Stimulated activated CD8-positive, alpha-beta memory T cell treated with anti-CD3 and anti-CD28 coated beads, Interleukin-2, amount 100 ng/mL, for 48 hours (primary cell): ENCODE results near the gene MPHOSPH10.
"Not testable (repeated sequence)": the region's sequence is repeated elsewhere in the genome, so short reads cannot be mapped to it uniquely, and the experiment has no call there.

Experiments
- DNase-seq, 2 donors: peaks; one replicate each; pipeline ENCODE4 v3.0.0-alpha.2; 2020; ENCODE audit warnings: low read depth in 2 of 2

Gene MPHOSPH10

GRCh38 chr2:71122387-71123298 lies 7.8 kb upstream of the MPHOSPH10 start:
- no peak for DNase-seq

DNA sequence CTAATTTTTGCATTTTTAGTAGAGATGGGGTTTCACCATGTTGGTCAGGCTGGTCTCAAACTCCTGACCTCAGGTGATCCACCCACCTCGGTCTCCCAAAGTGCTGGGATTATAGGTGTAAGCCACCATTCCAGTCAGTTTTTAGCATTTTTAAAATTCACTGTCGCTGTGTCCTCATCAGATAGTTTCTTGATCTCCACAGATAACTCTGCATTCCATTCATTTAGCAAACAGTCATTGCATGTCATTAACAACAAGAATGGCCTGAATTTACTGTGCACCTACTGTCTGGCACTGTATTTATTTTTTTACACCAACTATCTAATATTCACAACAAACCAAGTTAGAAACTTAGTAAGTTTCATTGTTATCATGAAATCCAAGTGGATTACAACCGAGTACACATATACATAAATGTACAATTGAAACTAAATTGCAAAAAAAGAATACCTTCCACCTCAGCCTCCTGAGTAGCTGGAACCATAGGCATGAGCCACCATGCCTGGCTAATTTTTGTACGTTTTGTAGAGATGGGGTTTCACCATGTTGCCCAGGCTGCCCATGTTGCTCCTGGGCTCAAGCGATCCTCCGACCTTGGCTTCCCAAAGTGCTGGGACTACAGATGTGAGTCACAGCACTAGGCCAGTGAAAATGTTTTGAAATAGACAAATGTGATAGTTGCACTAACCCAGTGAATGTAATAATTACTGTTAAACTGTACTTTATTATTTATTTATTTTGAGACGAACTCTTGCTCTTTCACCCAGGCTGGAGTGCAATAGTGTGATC lies 4.7 kb upstream of the MPHOSPH10 start:
- DNase-seq = no peak

DNA sequence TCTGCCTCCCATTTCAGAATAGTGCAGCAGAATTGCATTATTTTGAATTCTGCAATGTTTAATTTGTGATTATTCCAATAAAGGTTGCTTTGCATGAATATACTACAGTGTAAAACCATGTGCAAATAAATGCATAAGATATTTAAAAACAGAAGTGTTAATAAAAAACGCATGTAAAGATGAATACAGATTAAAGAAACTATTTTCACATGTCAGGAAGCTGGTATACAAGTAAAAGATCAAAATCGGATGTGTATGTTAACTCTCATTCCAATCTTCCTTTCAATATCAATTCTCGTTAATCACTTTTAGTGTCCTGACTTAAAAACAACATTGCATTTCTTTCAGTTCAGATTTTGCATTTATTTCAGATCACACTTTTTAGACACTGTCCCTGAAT lies 3.5 kb upstream of the MPHOSPH10 start:
- no peak for DNase-seq

GRCh38 chr2:71129114-71129901 lies 1.1 kb upstream of the MPHOSPH10 start:
- DNase-seq = no peak

DNA sequence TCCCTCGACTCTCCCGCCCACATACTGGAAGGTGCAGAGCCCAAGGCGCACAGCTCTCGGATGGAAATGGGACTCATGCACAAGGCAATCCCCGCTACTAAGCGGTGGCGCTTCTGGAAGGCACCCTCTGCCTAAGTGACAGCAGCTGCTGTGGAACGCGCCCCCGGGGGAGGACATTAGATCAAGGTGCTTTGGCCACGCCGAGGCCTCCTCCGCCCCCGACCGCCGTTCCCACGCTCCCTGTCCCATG lies 607 bp upstream of the MPHOSPH10 start:
- DNase-seq = no peak

GRCh38 chr2:71130905-71131244 lies 441 bp downstream of the MPHOSPH10 start:
- no peak for DNase-seq

- DNase-seq = not testable (repeated sequence)
Observed at GRCh38 chr2:71131387-71132166, 1.1 kb downstream of the MPHOSPH10 start.

GRCh38 chr2:71133603-71134002 lies 3.2 kb downstream of the MPHOSPH10 start:
- no peak for DNase-seq

DNA sequence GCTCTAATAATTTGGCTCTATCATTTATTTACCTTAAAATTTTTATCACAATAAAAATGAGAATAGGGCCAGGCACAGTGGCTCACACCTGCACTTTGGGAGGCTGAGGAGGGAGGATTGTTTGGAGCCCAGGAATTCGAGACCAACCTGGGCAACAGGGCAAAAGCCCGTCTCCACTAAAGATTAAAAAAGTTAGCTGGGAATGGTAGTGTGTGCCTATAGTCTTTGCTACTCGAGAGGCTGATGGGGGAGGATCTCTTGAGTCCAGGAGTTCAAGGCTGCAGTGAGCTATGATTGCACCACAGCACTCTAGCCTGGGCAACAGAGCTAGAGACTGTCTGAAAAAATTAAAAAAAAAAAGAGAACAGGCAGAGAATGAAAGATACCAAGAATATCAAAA lies 5.7 kb downstream of the MPHOSPH10 start:
- DNase-seq = no peak

DNA sequence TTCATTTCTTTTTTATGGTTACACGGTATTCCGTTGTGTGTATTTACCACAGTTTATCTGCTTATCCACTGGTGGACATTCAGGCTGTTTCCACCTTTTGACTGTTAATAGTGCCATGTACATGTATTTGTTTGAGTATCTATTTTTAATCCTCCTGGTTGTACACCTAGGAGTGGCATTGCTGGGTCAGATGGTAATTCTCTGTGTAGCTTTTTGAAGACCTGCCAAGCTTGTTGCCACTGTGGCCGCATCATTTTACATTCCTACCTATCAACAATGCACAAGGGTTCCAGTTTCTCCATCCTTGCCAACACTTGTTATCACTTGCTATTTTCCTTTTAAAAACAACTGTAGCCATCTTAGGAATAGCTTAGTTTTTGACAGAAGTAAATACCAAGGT lies 13.3 kb downstream of the MPHOSPH10 start:
- DNase-seq = no peak

GRCh38 chr2:71148506-71149063 lies 18.2 kb downstream of the MPHOSPH10 start:
- DNase-seq = no peak

GRCh38 chr2:71150082-71150816 lies 19.8 kb downstream of the MPHOSPH10 start:
- DNase-seq = no peak

- no peak for DNase-seq
Observed at GRCh38 chr2:71151620-71152019, 21.2 kb downstream of the MPHOSPH10 start.

DNA sequence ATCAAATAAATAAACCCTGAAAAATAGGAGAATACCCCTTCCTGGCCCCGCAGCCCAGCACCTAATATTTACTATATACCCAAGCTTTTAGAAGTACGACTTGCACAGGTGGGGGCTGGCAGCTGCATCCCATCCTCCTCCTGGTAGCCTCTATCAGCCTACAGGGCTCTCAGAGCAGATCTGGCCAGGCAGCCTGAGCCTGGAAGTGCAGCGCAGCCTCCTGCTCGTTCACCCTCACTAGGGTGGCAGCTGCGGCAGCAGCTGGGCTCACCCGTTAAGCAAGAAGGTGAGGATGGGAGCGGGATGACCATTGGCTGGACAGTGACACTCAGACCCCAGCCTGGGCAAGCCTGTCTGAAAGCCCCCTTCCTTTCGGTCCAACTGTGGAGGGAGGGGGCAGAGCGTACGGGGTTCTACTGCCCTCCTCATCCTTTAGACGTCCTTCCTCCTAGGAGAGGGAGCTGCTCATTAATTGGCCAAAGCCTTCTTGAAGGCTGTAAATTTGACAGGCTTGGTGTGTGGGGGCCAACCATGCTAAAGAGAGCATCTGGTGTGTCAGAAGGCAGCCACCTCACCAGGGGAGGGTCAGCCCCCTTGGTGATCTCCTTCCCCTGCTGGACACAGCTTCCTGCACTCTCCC lies 23.3 kb downstream of the MPHOSPH10 start:
- DNase-seq = no peak

- no peak for DNase-seq
Observed at GRCh38 chr2:71154279-71154678, 23.8 kb downstream of the MPHOSPH10 start.

DNA sequence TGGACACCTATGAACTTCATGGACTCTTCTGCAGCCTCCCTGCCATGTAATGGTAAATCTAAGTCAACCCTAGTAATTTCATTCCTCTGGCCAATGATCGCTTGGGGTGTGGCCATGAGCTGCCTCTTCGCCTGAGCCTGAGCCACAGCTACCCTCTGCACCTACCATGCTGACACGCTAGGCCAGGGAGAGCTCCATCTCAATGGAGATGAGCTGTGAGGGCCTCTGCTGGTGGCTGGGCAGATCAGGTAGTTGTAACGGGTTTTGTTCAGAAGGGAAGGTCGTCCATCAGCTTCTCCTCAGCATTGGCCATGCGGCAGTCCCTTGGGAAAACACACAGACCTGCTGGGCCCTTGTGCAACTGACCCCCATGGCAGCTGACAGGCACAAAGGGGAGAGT lies 24.4 kb downstream of the MPHOSPH10 start:
- peak; percentile 7 to 8 for DNase-seq

- no peak for DNase-seq
Observed at GRCh38 chr2:71155846-71156245, 25.4 kb downstream of the MPHOSPH10 start.

GRCh38 chr2:71156573-71156972 lies 26.1 kb downstream of the MPHOSPH10 start:
- no peak for DNase-seq

- DNase-seq = peak; percentile 34 to 56
Observed at GRCh38 chr2:71157124-71157793, 26.8 kb downstream of the MPHOSPH10 start.

DNA sequence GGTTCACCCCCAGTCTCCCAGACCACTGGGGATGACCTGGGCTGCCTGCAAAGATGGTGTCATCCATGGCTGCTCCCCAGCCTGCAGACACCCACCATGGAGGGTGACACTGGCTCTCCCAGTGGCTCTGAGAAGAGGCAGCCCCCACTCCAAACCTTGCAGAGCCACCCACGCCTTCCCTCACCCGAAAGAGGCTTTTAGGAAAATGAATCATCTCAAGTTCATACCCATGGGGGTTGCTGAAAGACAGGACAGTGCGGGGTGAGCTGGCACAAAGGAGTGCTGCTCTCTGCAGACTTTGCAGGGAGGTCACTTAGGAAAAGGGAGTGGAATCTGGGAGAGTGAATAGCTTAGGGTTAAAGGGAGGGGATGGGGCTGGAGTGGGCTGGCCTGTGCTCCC lies 36.4 kb downstream of the MPHOSPH10 start:
- DNase-seq = no peak
